ENCODE data around the gene WDR36. TPM values are rescaled to one million over a fixed set of nuclear protein-coding genes. Genes with fewer than 3 reads are reported as not detected.

Gene WDR36
- total RNA-seq, 4 donors from 2014 or later = 26.6 to 55.1 (median 30.5) TPM

GRCh38 chr5:111126896-111127295, 34.7 kb downstream of the WDR36 start:
- no peak for DNase-seq (ENCODE audit: low spot score)
- ATAC-seq (ENCODE audit: low FRiP score) = no peak
- TF ChIP-seq, protein P1, sequence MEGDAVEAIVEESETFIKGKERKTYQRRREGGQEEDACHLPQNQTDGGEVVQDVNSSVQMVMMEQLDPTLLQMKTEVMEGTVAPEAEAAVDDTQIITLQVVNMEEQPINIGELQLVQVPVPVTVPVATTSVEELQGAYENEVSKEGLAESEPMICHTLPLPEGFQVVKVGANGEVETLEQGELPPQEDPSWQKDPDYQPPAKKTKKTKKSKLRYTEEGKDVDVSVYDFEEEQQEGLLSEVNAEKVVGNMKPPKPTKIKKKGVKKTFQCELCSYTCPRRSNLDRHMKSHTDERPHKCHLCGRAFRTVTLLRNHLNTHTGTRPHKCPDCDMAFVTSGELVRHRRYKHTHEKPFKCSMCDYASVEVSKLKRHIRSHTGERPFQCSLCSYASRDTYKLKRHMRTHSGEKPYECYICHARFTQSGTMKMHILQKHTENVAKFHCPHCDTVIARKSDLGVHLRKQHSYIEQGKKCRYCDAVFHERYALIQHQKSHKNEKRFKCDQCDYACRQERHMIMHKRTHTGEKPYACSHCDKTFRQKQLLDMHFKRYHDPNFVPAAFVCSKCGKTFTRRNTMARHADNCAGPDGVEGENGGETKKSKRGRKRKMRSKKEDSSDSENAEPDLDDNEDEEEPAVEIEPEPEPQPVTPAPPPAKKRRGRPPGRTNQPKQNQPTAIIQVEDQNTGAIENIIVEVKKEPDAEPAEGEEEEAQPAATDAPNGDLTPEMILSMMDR (IDR thresholded peaks at IDR 0.05) = no peak

DNA sequence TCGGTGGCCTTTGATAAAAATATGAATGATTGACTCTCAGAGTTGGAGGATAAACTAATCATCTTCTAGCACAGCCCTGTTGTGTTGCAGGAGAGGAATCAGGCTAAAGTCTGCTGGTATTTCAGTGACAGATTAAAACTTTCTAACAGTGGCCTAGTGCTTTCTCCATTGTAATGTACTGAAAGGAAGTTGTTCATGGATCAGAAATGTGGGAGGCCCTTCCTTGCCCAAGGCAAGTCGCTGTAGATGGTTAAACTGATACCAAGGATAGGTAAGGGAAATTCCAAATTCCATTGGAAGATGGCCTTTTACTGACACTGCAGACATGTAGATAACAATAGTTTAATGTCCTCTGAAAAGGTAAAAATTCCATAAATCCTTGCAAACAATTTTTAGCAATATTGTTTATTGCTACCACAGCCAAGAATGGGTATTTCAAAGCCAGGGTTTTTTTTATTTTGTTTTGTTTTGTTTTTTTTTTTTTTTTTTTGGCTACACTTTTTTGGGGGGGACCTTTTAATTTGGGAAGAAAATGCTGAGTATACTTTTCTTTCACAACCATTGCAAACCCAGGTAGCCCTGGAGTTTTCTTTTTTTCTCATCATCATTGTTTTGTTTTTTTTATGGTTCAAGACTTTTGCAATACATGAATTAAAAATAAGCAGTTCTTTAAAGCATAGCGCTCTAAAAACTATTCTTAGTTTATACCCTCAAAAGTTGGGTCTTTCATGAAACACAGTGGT, 35.5 kb downstream of the WDR36 start:
- DNase-seq (ENCODE audit: low spot score) (no peak), ATAC-seq (ENCODE audit: low FRiP score) (no peak)
- TF ChIP-seq, protein P1 (IDR thresholded peaks at IDR 0.05) = no peak

- TF ChIP-seq, protein P1 (IDR thresholded peaks at IDR 0.05) = no peak
- ATAC-seq (ENCODE audit: low FRiP score) = no peak
Measured at GRCh38 chr5:111129938-111130337, 37.8 kb downstream of the WDR36 start.

DNA sequence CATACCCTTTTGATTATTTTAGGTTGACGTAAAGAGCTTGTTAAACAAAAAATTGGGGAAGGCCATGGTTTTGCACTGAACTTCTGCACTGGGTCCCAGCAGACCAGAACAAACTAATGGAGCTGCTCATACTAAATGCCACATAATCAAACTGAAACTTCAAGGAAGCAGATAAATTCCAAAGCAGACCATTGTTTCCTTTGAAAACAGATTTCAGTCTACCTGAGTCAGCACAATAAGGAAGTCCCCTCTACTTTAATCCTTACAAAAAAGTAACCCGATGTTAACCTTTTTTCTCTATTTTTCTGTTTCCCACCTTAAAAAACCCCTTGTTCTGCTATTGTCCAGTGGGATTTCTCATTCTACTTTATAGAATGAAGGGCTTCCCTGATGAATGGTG, 39.2 kb downstream of the WDR36 start:
- no peak for DNase-seq (ENCODE audit: low spot score)
- no peak for ATAC-seq (ENCODE audit: low FRiP score)
- TF ChIP-seq, protein P1 (IDR thresholded peaks at IDR 0.05) = no peak

More at GRCh38 chr5:111129938-111130337, 37.8 kb downstream of the WDR36 start:
- DNase-seq (ENCODE audit: low spot score) = no peak

GRCh38 chr5:111132076-111132475, 39.9 kb downstream of the WDR36 start:
- no peak for ATAC-seq (ENCODE audit: low FRiP score)
- TF ChIP-seq, protein P1 (IDR thresholded peaks at IDR 0.05) = no peak
- DNase-seq (ENCODE audit: low spot score) = no peak

- DNase-seq (ENCODE audit: low spot score) (no peak), ATAC-seq (ENCODE audit: low FRiP score) (no peak)
- TF ChIP-seq, protein P1 (IDR thresholded peaks at IDR 0.05) = no peak
Measured at GRCh38 chr5:111132731-111133435, 40.7 kb downstream of the WDR36 start.

- DNase-seq (ENCODE audit: low spot score) (no peak), ATAC-seq (ENCODE audit: low FRiP score) (no peak)
- TF ChIP-seq, protein P1 (IDR thresholded peaks at IDR 0.05) = no peak
Measured at GRCh38 chr5:111133436-111133751, 41.2 kb downstream of the WDR36 start.

Data from omental fat pad (tissue), 4 donors.